ENCODE results near the gene PLEKHJ1. TPM values are rescaled to one million over a fixed set of nuclear protein-coding genes. Genes with fewer than 3 reads are reported as not detected.

Gene PLEKHJ1
- polyA plus RNA-seq, 2 of the 4 experiments (the other 2 are of a cell fraction), result 19.9 to 33.9 TPM

GRCh38 chr19:2269244-2270156, 33.4 kb upstream of the PLEKHJ1 start:
- ChIA-PET POLR2A (no interaction called here), CTCF (interaction anchor here (0.5 to 1.0 kb wide), 2 partner anchors 9 to 32 kb away, joined by 3 to 4 read pairs; no protein-coding TSS in a partner anchor)
- Histone ChIP-seq H3K4me2 (peak overlapping the region; percentile 92), H3K4me3 (peak overlapping the region; percentile 100), H3K9me3 (no peaks in the 10 kb centered on the region), H3K4me1 (peaks cover 28% of the 10 kb centered on the region), H3K27ac (peak overlapping the region; percentile 98)
- DNase-seq (ENCODE audit: low read depth in 1 of 2, low spot score in 1 of 2), result peak; percentile 94 to 95
- ATAC-seq, result peak; percentile 70 to 83
- TF ChIP-seq RAD21 (conservative IDR thresholded peaks at IDR 0.05 in 1 of 2, IDR thresholded peaks at IDR 0.05 in 1 of 2), result no peak
- TF ChIP-seq HDAC2 (IDR thresholded peaks at IDR 0.05), result peak; percentile 44; the same call in 1 of the 2 replicates
- TF ChIP-seq BCL3 (IDR thresholded peaks at IDR 0.05), result peak; percentile 95
- peak; percentile 26; the same call in 1 of the 2 replicates for TF ChIP-seq USF2 (IDR thresholded peaks at IDR 0.05)
- peak; percentile 11 for TF ChIP-seq CHD2 (IDR thresholded peaks at IDR 0.05; ENCODE audit: low read length, partially characterized antibody)
- TF ChIP-seq JUN (IDR thresholded peaks at IDR 0.05), result peak; percentile 95 to 98
- TF ChIP-seq EP300 (IDR thresholded peaks at IDR 0.05), result no peak
- 0 out of 2 replicates have a peak, but pooled peaks have one; percentile 16 for TF ChIP-seq REST (IDR thresholded peaks at IDR 0.05)
- peak; percentile 93 for TF ChIP-seq POLR2A (IDR thresholded peaks at IDR 0.05; ENCODE audit: low read length)
- TF ChIP-seq ATOH8 (CRISPR knock-in tag; IDR thresholded peaks at IDR 0.05; ENCODE audit: low read depth), result no peak
- no peak for TF ChIP-seq E2F6 (IDR thresholded peaks at IDR 0.05; ENCODE audit: borderline replicate concordance, low read depth)
- TF ChIP-seq KDM5A (IDR thresholded peaks at IDR 0.05), result 0 out of 2 replicates have a peak, but pooled peaks have one; percentile 2
- TF ChIP-seq JUNB (IDR thresholded peaks at IDR 0.05), result no peak
- peak; percentile 70 for TF ChIP-seq MAX (IDR thresholded peaks at IDR 0.05)
- peak; percentile 15; the same call in 1 of the 2 replicates for TF ChIP-seq GATA3 (IDR thresholded peaks at IDR 0.05; ENCODE audit: borderline replicate concordance)
- no peak for TF ChIP-seq FOSB (CRISPR knock-in tag; IDR thresholded peaks at IDR 0.05)
- TF ChIP-seq PHF8 (IDR thresholded peaks at IDR 0.05; ENCODE audit: borderline replicate concordance, low read depth), result peak; percentile 84
- no peak for FAIRE-seq
- 0% methylated on average over 5 of the region's 103 CpGs for WGBS (ENCODE audit: missing lambda C conversion rate)

GRCh38 chr19:2268861-2269243, 32.7 kb upstream of the PLEKHJ1 start:
- ChIA-PET POLR2A (no interaction called here), CTCF (no interaction called here)
- WGBS (ENCODE audit: missing lambda C conversion rate), result 4% methylated on average over 9 of the region's 19 CpGs
- peak overlapping the region; percentile 77 for H3K4me2 ChIP-seq
- no peak for DNase-seq (ENCODE audit: low read depth in 1 of 2, low spot score in 1 of 2)
- no peak for ATAC-seq
- H3K27ac ChIP-seq, result peak overlapping the region; percentile 79 to 98
- H3K4me1 ChIP-seq, result peaks cover 28% of the 10 kb centered on the region
- peak overlapping the region; percentile 100 for H3K4me3 ChIP-seq
- TF ChIP-seq PHF8 (IDR thresholded peaks at IDR 0.05; ENCODE audit: borderline replicate concordance, low read depth) (peak; percentile 25; the same call in 1 of the 2 replicates), HOXA7 (CRISPR knock-in tag; IDR thresholded peaks at IDR 0.05) (no peak), RCOR1 (IDR thresholded peaks at IDR 0.05; ENCODE audit: low read depth, low read length) (no peak), HEYL (CRISPR knock-in tag; IDR thresholded peaks at IDR 0.05) (no peak), KDM5A (IDR thresholded peaks at IDR 0.05) (peak; percentile 8; the same call in 1 of the 2 replicates), HOXB13 (CRISPR knock-in tag; IDR thresholded peaks at IDR 0.05; ENCODE audit: low read depth) (no peak), RARB (CRISPR knock-in tag; IDR thresholded peaks at IDR 0.05) (no peak)
- no peaks in the 10 kb centered on the region for H3K9me3 ChIP-seq
- no peak for FAIRE-seq

All from A549 (cell line).